HepG2 (cell line): ENCODE data around the gene LECT2. TPM values are rescaled to one million over a fixed set of nuclear protein-coding genes. Genes with fewer than 3 reads are reported as not detected.

ENCODE experiments used
- ARID4A ChIP-seq: sonication (generic); formaldehyde crosslinking; IDR thresholded peaks from 2 replicates; pipeline ENCODE4 v1.5.0; 2020; ENCODE audit warnings: mild to moderate bottlenecking, missing genetic modification reagents, borderline replicate concordance
- MAFF ChIP-seq: IDR thresholded peaks from 2 replicates; pipeline ENCODE4 v1.6.1; 2011; ENCODE audit warnings: low read depth, low read length, improper control_type of control experiment
- NKX3-1 ChIP-seq: sonication (generic); formaldehyde crosslinking; IDR thresholded peaks from 2 replicates; pipeline ENCODE4 v1.5.0; 2020; ENCODE audit warnings: missing genetic modification reagents
- PBX3 ChIP-seq: sonication (generic); formaldehyde crosslinking; IDR thresholded peaks from 2 replicates; pipeline ENCODE4 v1.8.1; 2023; ENCODE audit warnings: missing genetic modification reagents, inconsistent platforms, borderline replicate concordance
- SMARCE1 ChIP-seq: fragments of 450-650 bp; IDR thresholded peaks from 2 replicates; pipeline ENCODE4 v1.6.1; 2017; ENCODE audit warnings: borderline replicate concordance
- ZBTB34 ChIP-seq: sonication (generic); formaldehyde crosslinking; IDR thresholded peaks from 2 replicates; pipeline ENCODE4 v1.8.0; 2022; ENCODE audit warnings: mild to moderate bottlenecking, missing genetic modification reagents
- ZNF142 ChIP-seq: sonication (generic); formaldehyde crosslinking; IDR thresholded peaks from 2 replicates; pipeline ENCODE4 v1.4.0; 2020; ENCODE audit warnings: missing genetic modification reagents
- ZNF530 ChIP-seq: sonication (generic); formaldehyde crosslinking; IDR thresholded peaks from 2 replicates; pipeline ENCODE4 v1.5.0; 2020; ENCODE audit warnings: low read depth, mild to moderate bottlenecking, missing genetic modification reagents
- ZNF687 ChIP-seq: sonication (generic); formaldehyde crosslinking; IDR thresholded peaks from 2 replicates; pipeline ENCODE4 v1.5.1; 2020; ENCODE audit warnings: mild to moderate bottlenecking, missing genetic modification reagents, moderate library complexity
- ZSCAN31 ChIP-seq: sonication (generic); formaldehyde crosslinking; IDR thresholded peaks from 2 replicates; pipeline ENCODE4 v1.5.0; 2020; ENCODE audit warnings: low read depth, mild to moderate bottlenecking, missing genetic modification reagents
- polyA plus RNA-seq, 8 experiments: library from polyadenylated mRNA; depleted of rRNA in 3 of 8; stranded (reverse) in 7 of 8; unstranded in 1 of 8; fragments of >200 nt; fragmentation: Illumina TruSeq in 4 of 8; extraction: Trizol in 4 of 8; gene quantifications; 2 replicates each; pipeline versions ENCODE4 v1.2.1 to v1.2.3, GENCODE V29; 2011 to 2016; ENCODE audit warnings: low read depth in 4 of 8, missing spikeins in 1 of 8, mixed read lengths in 1 of 8; ENCODE audit not compliant: insufficient read depth in 1 of 8
- total RNA-seq, 5 experiments: library from RNA; depleted of rRNA; stranded (reverse); fragments of >200 nt; fragmentation: Illumina TruSeq; extraction: Trizol; gene quantifications; 2 replicates each; pipeline ENCODE4 v1.2.3, GENCODE V29; 2016; ENCODE audit warnings: low read depth in 1 of 5

Gene LECT2
- total and polyA plus RNA-seq, 2 of the 13 experiments (the other 11 are each of a cell fraction or from before 2014, with no cell fraction given): not detected

GRCh38 chr5:135973323-135974020 lies 18.7 kb upstream of the LECT2 start (continued):
- 0 out of 2 replicates have a peak, but pooled peaks have one; percentile 35 for TF ChIP-seq SMARCE1
- TF ChIP-seq NKX3-1 (CRISPR knock-in tag): peak; percentile 89
- TF ChIP-seq ZSCAN31 (CRISPR knock-in tag): no peak
- TF ChIP-seq MAFF: 0 out of 2 replicates have a peak, but pooled peaks have one; percentile 4
- TF ChIP-seq ZNF530: no peak
- TF ChIP-seq ARID4A (CRISPR knock-in tag): peak; percentile 63; the same call in 1 of the 2 replicates
- TF ChIP-seq PBX3 (CRISPR knock-in tag): peak; percentile 34; the same call in 1 of the 2 replicates
- TF ChIP-seq ZNF687: no peak
- TF ChIP-seq ZNF142 (CRISPR knock-in tag): no peak
- TF ChIP-seq ZBTB34 (CRISPR knock-in tag): peak; percentile 98
